ENCODE measurements around the gene NUDT3.
"Not testable (repeated sequence)": the region's sequence is repeated elsewhere in the genome, so short reads cannot be mapped to it uniquely, and the experiment has no call there.

NUDT3 gene

GRCh38 chr6:34248727-34249468 is 143.6 kb downstream of the NUDT3 start, which contains the start of gene SMIM29:
Gene SMIM29, minus strand, starts transcription at chr6:34249006. Its CDS starts 1,215 bp downstream, at chr6:34247791.
- DNase-seq = peak; percentile 97

DNA sequence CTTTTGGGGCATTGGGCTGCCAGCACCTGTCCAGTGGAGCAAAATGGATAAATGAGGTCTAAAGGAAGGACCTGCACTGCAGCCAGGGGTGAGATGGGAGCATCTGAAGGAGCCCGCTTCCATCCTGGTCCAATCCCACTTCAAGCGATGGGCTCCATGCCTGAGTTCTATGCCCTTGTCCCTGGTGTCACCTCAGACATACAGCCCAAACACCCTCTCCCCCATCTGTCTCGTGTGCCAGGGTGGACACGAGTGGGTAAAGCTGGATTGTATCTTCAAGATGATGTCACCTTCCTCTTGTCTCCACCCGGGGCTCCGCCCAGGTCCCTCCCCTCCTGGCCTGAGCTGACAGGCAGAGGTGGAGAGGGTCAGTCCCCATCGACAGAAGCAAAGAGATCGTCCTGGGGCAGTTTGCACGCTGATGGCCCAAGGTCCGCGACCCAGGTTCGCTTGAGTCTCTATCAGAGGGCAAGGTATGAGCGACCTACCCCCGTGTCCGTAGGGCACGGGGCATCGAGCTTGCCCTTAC is 144.2 kb downstream of the NUDT3 start:
- DNase-seq = peak; percentile 35

GRCh38 chr6:34247481-34248197 is 144.8 kb downstream of the NUDT3 start:
- no peak for DNase-seq

- peak; percentile 40 for DNase-seq
These were observed 145.7 kb downstream of the NUDT3 start for GRCh38 chr6:34246563-34247391.

- no peak for DNase-seq
These were observed 146.3 kb downstream of the NUDT3 start for GRCh38 chr6:34246249-34246562.

DNA sequence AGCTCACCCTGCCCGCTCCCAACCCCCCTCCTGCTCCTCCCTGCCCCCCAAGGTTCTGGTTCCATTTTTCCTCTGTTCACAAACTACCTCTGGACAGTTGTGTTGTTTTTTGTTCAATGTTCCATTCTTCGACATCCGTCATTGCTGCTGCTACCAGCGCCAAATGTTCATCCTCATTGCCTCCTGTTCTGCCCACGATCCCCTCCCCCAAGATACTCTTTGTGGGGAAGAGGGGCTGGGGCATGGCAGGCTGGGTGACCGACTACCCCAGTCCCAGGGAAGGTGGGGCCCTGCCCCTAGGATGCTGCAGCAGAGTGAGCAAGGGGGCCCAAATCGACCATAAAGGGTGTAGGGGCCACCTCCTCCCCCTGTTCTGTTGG is 146.7 kb downstream of the NUDT3 start:
- DNase-seq = not testable (repeated sequence)

DNA sequence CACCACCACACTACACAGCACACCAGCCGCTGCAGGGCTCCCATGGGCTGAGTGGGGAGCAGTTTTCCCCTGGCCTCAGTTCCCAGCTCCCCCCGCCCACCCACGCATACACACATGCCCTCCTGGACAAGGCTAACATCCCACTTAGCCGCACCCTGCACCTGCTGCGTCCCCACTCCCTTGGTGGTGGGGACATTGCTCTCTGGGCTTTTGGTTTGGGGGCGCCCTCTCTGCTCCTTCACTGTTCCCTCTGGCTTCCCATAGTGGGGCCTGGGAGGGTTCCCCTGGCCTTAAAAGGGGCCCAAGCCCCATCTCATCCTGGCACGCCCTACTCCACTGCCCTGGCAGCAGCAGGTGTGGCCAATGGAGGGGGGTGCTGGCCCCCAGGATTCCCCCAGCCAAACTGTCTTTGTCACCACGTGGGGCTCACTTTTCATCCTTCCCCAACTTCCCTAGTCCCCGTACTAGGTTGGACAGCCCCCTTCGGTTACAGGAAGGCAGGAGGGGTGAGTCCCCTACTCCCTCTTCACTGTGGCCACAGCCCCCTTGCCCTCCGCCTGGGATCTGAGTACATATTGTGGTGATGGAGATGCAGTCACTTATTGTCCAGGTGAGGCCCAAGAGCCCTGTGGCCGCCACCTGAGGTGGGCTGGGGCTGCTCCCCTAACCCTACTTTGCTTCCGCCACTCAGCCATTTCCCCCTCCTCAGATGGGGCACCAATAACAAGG is 147.3 kb downstream of the NUDT3 start:
- DNase-seq = not testable (repeated sequence)

GRCh38 chr6:34243901-34244884 is 148.3 kb downstream of the NUDT3 start:
- peak; percentile 30 for DNase-seq

DNA sequence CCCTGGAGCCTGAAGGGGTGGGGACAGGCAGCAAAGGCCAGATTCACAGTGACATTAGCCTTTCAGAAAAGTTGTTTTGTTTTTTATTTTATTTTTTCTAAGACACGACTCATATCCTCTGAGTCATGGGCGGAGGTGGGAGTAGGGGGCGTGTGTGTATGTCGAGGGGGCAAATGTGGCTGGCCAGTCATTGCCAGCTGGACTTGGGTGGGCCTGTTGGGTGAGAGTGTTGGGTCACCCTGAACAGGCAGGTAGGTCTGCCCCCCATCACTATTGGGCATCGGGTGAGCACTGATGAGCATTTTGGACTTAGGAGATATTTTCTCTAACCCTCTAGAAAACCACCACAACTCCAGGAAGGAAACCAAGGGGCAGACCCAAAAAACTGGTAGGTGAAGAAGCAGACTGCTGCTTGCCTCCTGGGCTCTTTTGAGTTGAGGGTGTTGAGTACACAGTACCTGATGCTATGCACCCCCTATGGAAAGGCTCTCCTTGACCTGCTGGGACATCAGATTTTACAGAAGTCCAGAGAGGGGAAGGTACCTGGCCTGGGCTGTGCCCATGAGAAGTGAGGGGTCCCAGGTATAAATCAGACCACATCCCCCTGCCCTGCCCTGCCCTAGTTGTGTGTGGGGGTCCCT is 149.2 kb downstream of the NUDT3 start:
- DNase-seq = no peak

DNA sequence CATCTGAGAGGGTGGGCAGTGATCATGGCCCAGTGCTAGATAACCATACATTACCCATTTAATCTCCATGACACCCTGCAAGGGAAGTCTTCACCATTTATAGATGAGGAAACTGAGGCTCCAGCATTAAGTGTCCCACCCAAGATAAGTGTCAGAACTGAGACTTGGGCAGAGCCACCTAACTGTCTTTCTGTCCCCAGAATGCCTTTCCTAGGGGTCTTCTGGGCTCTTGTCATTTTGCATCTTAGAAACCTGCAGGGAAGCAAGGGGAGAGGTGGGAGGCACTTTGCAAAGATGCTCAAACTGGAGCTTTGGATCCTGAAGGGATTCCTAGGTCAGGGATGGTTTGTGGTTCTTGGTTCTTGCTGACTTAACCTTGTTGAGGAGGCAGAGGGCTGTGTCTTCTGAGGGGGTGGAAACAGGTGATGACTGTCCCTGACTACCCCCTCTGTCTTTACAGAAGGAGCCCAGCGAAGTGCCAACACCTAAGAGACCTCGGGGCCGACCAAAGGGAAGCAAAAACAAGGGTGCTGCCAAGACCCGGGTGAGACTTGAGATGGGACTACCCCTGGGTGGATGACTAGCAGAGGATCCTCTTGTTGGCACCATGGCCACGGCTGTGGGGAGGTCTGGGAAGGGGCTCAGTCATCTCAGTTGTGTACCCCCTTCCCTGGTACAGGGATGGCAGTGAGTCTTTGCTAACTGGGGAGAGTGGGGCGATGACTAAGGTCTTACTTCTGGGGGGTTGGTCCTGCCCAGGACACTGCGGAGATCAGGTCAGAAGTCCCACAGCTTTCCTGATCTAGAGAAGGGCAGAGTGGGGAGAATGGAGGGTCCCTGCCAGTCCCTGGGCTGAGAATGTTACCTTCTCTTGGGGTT is 150.0 kb downstream of the NUDT3 start:
- DNase-seq = no peak

DNA sequence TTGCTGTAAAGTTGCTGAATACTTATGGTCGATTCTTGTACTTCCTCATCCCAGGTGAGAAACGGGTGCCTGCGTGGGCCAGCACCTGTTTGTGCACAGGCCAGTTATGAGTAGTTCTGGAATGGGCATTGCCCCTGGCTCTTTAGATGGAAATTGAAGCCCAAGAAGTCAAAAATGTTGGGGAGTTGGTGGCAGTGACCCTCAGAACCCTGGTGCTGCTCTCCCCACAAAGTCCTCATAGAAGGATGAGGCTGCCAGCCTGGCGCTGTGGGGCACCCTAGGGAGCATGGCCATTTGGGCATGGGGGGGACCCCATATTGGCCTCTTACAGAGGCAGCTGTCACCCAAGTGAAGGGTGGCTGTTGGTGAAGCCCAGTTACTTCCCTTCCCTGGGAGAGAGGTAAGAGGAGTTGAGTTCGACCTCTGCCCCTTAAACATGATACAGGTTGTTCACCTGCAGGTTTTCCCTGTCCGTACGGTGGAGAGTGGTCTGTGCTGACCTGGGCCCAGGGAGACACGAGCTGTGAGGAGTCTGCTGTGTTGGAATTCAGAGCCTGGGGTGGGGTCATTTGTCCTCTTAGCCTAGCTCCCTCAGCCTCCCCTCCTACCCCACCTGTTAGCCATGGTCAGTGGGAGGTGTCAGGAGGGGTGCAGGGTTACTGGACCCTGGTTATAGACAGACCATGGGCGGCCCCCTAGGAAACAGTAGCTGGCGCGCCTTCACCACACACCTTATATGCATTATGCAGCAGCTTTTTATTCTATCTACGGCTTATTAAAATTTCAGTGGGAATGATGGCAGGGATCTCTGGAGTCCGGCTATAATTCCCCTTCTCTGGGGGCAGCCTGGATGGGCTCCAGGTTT is 150.9 kb downstream of the NUDT3 start:
- no peak for DNase-seq

- DNase-seq = no peak
These were observed 151.9 kb downstream of the NUDT3 start for GRCh38 chr6:34240329-34241248.

GRCh38 chr6:34239893-34240292 is 152.6 kb downstream of the NUDT3 start:
- DNase-seq = no peak

GRCh38 chr6:34239500-34239825 is 153.0 kb downstream of the NUDT3 start:
- no peak for DNase-seq

- no peak for DNase-seq
These were observed 153.6 kb downstream of the NUDT3 start for GRCh38 chr6:34238585-34239499.

All from effector CD4-positive, alpha-beta T cell (primary cell).